ENCODE measurements around the gene DSTN. TPM values are rescaled to one million over a fixed set of nuclear protein-coding genes. Genes with fewer than 3 reads are reported as not detected.
A peak's percentile ranks its signal among the peaks of the same experiment; 100 is the strongest.

Gene DSTN
- total and polyA plus RNA-seq, 2 of the 4 experiments (the other 2 are of a cell fraction) = 221 to 269 TPM

- no peak for TF ChIP-seq MAFK (IDR thresholded peaks at IDR 0.05; ENCODE audit: low read depth, low read length)
Observed at GRCh38 chr20:17654649-17655285, 84.9 kb downstream of the DSTN start (continued).

DNA sequence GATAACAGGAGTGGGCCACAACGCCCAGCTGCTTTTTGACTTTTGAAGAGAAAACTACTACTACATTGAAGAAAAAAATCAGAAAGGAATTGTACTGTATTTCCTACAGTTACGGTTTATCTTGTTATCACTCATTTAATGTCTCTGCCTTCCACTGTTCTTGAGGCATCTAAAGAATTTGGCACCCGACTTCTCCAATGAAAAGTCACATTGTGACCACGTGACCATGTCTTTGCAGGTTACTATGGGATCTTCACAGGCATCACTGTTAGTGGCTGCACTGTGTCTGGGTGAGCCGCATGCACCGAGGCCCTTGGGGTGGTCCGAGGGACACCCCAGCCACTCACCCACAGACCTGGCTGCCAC, 85.4 kb downstream of the DSTN start:
- Histone ChIP-seq H3K4me2 (ENCODE audit: low read depth, low read length) (no peak overlapping the region), H3K36me3 (ENCODE audit: control insufficient read depth, insufficient read depth, low read length) (peaks cover 61% of the 10 kb centered on the region), H4K20me1 (ENCODE audit: insufficient read depth, low read length) (peaks cover 94% of the 10 kb centered on the region), H3K56ac (ENCODE audit: extremely low read depth, insufficient read depth, low read length) (no peak overlapping the region), H2AFZ (replicated peaks; ENCODE audit: low read length, poor library complexity) (no peak overlapping the region), H4K8ac (ENCODE audit: low read depth in 2 of 2, low read length in 2 of 2) (peak overlapping the region in 1 of 2 experiments; percentile 33; a peak in 1 of 4 replicates), H2AK5ac (ENCODE audit: low read depth, low read length) (0 out of 2 replicates have a peak overlapping the region, but pooled peaks have one; percentile 2), H3K27me3 (ENCODE audit: control insufficient read depth, insufficient read depth, low read length) (no peaks in the 10 kb centered on the region), H3K23ac (ENCODE audit: low read depth, low read length) (no peak overlapping the region), H3K9ac (ENCODE audit: low read depth, low read length) (no peak overlapping the region), H2BK120ac (ENCODE audit: low read depth, low read length) (no peak overlapping the region), H3K27ac (ENCODE audit: insufficient read depth, low read length) (peak overlapping the region; percentile 25; the same call in 1 of the 2 replicates), H2AK9ac (replicated peaks; ENCODE audit: low read depth, low read length, poor library complexity) (no peak overlapping the region), H3K18ac (ENCODE audit: low read depth, low read length) (no peak overlapping the region), H3K4me1 (ENCODE audit: control insufficient read depth, insufficient read depth, low read length) (peaks cover 39% of the 10 kb centered on the region), H3K79me1 (ENCODE audit: low read depth in 1 of 2, low read length in 2 of 2) (peaks cover 31 to 90% of the 10 kb centered on the region in 2 experiments), H2BK5ac (ENCODE audit: low read depth, low read length, poor library complexity, severe bottlenecking) (no peak overlapping the region), H2BK15ac (ENCODE audit: low read depth, low read length) (no peak overlapping the region), H3K14ac (replicated peaks; ENCODE audit: low read depth, low read length) (no peak overlapping the region), H4K91ac (ENCODE audit: insufficient read depth, low read depth, low read length) (no peak overlapping the region), H2BK20ac (ENCODE audit: low read depth, low read length) (no peak overlapping the region), H3K4me3 (ENCODE audit: insufficient read depth, low read depth, low read length) (no peak overlapping the region), H3K9me1 (ENCODE audit: insufficient read depth, low read length) (peaks cover 26% of the 10 kb centered on the region), H3K9me3 (ENCODE audit: control insufficient read depth, insufficient read depth, low read length) (peaks cover 7% of the 10 kb centered on the region; the same call in 1 of the 2 replicates), H3K4ac (ENCODE audit: low read depth, low read length) (no peak overlapping the region), H4K5ac (ENCODE audit: low read depth, low read length) (no peak overlapping the region)
- ChIA-PET CTCF (interaction anchor here (0.8 to 1.4 kb wide), 6 partner anchors 12 to 278 kb away, joined by 3 to 7 read pairs (median 3); no protein-coding TSS in a partner anchor), POLR2A (ENCODE audit: unreplicated experiment) (no interaction called here)
- in situ Hi-C loops (cut with MboI; ENCODE audit: low sequenced_read_pairs) (no loop called here), dilution Hi-C loops (cut with HindIII; ENCODE audit: low sequenced_read_pairs, unreplicated experiment) (no loop called here), intact Hi-C loops (cut with micrococcal nuclease) (loop anchor here (1.0 kb wide), 1 partner anchor 243 kb away; no protein-coding TSS in a partner anchor)
- ATAC-seq (ENCODE audit: low read depth) (no peak), DNase-seq (no peak)
- WGBS, 2 experiments (ENCODE audit: extremely low coverage in 2 of 2, insufficient read length in 1 of 2) = 51% methylated on average over 2 of the region's 7 CpGs; no CpG with 5 or more reads in 1 of the 2 experiments
- peak; percentile 76 for TF ChIP-seq USF2 (IDR thresholded peaks at IDR 0.05; ENCODE audit: low read depth, low read length)
- TF ChIP-seq, protein P1, sequence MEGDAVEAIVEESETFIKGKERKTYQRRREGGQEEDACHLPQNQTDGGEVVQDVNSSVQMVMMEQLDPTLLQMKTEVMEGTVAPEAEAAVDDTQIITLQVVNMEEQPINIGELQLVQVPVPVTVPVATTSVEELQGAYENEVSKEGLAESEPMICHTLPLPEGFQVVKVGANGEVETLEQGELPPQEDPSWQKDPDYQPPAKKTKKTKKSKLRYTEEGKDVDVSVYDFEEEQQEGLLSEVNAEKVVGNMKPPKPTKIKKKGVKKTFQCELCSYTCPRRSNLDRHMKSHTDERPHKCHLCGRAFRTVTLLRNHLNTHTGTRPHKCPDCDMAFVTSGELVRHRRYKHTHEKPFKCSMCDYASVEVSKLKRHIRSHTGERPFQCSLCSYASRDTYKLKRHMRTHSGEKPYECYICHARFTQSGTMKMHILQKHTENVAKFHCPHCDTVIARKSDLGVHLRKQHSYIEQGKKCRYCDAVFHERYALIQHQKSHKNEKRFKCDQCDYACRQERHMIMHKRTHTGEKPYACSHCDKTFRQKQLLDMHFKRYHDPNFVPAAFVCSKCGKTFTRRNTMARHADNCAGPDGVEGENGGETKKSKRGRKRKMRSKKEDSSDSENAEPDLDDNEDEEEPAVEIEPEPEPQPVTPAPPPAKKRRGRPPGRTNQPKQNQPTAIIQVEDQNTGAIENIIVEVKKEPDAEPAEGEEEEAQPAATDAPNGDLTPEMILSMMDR (conservative IDR thresholded peaks at IDR 0.05; ENCODE audit: low read depth, low read length) = no peak
- no TSS peak for BruUV-seq (replicated peaks)
